Cortex of kidney (tissue), 1 donor: ENCODE measurements around the gene CCDC68.

Source experiments
- DNase-seq: peaks from one replicate; lab custom pipeline; 2025; lab: John Stamatoyannopoulos, UW

CCDC68 gene

DNA sequence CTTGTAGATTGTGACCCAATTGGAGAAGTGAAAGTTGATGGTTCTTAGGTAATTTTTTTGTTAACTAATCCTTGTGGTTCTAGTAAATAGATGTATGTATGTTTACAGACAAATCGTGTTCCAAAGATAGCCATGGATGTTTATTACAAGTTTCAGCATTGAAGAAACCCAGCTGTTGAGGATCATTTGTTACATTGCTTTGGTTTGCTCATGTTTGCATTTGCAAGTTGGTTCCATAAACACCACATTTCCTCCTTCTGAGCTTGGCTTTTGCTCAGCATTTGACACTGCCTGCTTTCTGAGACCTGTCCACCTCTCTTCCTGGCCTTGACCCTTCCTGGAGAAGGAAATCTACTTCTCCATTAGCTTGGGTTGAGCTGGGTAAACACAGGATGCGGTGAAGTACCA, 1.8 kb upstream of the CCDC68 start:
- DNase-seq, result no peak

- DNase-seq, result no peak
Measured at GRCh38 chr18:54960197-54960596, 936 bp upstream of the CCDC68 start.

GRCh38 chr18:54957996-54958395, 1.3 kb downstream of the CCDC68 start:
- no peak for DNase-seq

DNA sequence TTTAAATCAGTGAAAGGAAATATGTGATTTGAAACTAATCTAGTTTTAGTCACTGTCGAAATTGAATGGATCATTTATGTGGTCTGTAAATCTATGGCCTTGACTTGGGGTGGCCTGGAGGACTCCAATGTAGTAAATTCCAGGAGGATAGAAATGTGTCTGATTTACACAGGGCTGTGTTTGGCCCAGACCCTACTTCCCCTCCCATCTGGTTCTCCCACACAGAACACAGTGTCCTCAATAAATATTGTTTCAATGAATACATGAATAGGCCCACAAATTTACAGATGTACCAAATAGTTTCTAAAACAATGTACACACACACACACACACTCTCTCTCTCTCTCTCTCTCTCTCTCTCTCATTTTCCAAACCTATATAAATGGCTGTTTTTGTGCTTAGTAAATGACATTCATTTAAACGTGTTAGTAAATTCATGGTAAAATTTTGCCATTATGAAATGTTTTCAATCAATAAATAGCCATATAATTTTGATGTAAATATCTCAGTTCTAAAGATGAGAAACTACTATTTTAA, 1.9 kb downstream of the CCDC68 start:
- DNase-seq, result no peak

DNA sequence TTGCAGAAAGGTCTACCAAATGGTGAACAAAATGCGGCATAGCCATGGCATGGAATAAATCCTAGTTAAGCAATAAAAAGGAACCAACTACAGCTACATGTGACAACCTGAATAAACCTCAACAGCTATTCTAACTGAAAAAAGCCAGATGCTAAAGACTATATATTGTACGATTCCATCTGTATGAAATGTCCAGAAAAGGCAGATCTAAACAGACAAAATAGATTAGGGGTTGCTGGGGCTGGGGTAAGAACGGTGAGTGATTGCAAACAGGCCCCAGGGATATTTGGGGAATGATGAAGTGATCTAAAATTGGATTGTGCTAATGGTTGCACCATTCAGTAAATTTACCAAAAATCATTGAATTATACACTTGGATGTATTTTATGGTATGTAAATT, 2.8 kb downstream of the CCDC68 start:
- DNase-seq, result no peak

DNA sequence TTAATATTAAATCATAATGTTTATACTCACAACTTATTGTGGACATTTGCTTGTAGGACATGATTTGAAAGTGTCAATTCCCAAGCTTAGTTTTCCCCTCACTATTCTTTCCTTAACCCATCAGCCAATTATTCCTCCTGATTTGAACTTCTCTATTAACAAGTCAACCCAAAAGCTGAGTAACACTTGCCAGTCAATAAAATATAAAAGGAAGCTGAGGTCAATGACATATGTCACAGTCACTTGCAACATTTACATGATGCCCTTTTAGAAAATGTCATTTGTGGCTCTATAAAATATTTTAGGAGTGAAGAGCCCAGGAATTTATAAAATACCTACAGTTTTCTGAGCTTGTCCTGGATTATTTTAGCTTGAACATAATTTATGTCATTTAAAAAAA, 7.2 kb downstream of the CCDC68 start:
- DNase-seq, result no peak

GRCh38 chr18:54950221-54950620, 9.0 kb downstream of the CCDC68 start:
- no peak for DNase-seq

- DNase-seq, result no peak
Measured at GRCh38 chr18:54949588-54949987, 9.7 kb downstream of the CCDC68 start.

DNA sequence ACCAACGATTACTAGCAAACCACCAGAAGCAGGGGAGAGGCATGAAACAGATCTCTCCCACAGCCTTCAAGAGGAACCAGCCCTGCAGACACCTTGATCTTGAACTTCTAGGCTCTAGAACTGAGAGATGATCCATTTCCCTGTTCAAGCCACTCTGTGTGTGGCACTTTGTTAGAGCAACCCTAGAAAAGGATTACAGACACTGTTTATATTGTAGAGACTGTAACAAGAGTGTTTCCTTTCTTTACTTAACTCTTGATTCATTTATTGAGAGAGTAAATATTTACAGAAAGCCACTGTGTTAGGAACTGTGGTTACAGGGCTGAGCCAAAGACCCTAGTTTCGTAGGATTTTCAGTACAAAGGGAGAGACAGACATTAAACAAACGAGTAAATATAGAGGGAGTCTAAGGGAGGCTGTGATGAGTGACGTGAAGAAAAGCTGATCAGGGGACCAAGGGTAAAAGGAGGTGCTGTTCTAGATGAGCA, 10.9 kb downstream of the CCDC68 start:
- DNase-seq, result no peak

DNA sequence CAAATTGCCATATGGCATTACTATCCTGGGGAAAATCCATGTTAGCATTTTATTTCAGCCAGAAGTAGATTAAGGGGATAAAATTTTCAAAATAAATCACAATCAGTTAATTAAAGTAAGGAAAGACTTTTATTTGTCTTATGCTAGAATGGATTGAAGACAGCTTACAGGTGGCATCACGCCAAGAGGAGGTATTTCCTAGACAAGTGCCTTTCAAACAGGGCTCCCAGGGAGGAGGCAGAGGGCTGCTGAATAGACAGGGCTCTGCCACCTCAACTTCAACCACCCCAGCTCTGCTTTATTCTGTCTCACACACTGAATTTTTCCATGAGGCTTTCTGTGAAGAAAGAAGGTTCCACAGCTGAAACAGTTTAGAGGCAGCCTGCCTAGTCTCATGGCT, 12.2 kb downstream of the CCDC68 start:
- no peak for DNase-seq

DNA sequence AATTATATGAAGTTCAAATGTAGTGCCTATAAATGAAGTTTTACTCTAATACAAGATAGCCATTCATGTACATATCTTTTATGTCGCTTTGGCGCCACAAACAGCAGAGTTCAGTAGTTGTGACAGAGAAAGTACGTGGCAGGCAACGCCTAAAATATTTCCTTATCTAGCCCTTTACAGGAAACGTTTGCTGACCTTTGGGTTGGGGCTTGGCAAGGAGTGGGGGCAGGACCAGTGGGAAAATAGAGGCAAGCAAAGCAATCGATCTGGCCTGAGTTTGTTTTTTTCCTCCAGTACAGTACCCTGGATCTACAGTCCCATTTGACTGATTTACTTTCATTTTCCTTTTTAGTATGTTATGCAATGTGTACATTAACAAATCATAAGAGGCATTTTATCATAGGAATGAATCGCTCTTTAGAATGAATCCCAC, 13.1 kb downstream of the CCDC68 start:
- no peak for DNase-seq

DNA sequence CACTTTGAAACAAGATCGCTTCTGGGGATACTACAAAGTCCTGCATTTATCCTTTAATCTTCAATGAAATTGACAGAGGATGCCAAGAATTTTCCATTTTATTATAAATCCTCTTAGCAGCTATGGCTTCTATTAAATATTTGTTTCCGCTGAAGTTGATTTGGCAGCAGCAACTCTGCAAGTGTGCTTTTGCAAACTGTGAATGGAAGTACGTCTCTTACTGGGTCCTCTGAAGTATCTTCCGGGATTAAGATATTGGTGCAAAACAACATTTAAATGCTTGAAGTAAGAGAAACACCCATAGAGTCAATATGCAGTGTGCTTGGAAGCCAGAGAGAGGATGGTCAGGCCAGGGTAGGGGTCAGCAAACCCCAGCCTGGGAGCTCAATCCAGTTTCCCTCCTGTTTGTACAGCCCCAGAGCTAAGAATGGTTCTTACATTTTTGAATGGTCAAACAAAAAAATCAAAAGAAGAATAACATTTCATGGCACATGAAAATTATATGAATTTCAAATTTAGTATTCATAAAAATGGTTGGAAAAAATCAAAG, 13.6 kb downstream of the CCDC68 start:
- no peak for DNase-seq

DNA sequence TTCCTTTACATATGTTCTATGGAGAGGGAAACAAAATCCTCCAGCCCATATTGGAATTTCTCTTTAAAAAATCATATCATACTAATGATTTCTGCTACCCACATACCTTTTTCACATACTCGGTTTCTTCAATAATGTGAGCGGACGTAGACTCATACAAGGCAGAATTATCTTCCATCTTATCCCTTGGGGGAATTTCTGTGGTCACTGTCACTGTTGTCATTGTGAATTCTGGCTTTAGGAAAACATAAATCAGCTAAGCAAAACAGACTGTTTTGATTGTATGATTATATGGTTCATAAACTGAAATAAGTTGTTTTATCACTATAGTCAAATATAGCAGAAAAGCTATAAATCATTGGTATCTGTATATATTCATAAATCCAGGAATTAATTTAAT, 16.7 kb downstream of the CCDC68 start:
- no peak for DNase-seq

GRCh38 chr18:54942144-54942543, 17.1 kb downstream of the CCDC68 start:
- no peak for DNase-seq

DNA sequence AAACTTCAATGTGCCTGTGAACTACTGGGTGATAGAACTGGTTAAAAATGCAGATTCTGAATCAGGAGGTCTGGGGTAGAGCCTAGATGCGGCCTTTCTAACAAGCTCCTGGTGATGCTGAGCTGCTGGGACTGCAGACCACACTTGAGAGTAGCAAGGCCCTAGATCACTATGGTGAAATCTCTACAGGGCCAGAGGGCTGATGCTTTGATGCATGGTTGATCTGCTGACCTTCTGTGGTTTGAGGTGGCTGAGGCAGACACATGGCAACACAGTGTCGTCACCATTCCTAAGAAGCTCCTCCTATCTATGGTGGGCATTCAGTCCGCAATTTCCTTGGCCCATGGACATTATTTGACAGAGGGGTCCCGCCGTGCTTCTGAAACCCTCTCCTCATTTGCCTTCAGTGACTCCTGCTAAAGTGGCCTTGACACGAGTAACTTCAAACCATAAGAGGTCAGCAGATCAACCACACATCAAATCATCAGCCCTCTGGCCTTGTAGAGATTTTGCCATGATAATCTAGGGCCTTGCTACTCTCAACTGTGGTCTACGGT, 19.8 kb downstream of the CCDC68 start:
- DNase-seq, result no peak

- no peak for DNase-seq
Measured at GRCh38 chr18:54938506-54938905, 20.8 kb downstream of the CCDC68 start.

- DNase-seq, result no peak
Measured at GRCh38 chr18:54932472-54932871, 26.8 kb downstream of the CCDC68 start.

DNA sequence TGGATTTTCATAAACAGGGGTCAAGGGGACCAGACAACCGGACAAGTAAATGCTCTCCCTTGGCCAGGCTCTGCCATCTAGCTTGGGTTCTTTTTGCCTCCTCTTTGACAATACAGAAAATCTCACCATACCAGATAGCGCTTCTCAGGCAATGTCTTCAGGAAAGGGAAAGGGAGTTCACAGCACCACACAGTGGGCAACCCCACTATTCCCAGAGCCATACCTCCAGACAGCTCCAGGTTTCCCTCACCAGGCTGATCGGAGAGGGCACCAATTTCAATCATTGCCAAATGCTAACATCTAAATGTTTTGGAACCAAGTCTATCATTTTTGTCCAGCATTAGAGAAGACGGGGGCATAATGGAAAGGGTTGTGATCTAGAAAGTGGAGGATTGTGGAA, 28.1 kb downstream of the CCDC68 start:
- no peak for DNase-seq

DNA sequence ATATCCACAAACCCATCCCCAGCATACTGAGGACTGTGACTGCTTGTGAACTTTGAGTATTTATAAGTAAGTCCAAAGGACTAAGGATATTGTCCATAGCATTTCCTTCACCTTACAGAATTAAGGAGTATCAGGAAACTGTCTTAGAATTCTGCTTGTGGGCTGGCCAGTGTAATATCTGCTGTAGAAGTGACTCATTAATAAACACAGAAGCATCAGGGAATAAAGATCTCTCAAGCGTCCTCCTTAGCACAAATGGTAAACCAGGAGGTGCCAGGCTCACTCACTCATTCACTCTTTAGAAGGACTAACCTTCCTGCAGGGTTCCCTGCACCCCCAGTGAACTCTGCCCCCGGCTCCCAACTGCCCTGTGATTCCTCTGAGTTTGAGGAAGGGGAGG, 31.0 kb downstream of the CCDC68 start:
- no peak for DNase-seq

- no peak for DNase-seq
Measured at GRCh38 chr18:54926593-54927325, 32.5 kb downstream of the CCDC68 start.

- DNase-seq, result no peak
Measured at GRCh38 chr18:54924948-54925347, 34.3 kb downstream of the CCDC68 start.

DNA sequence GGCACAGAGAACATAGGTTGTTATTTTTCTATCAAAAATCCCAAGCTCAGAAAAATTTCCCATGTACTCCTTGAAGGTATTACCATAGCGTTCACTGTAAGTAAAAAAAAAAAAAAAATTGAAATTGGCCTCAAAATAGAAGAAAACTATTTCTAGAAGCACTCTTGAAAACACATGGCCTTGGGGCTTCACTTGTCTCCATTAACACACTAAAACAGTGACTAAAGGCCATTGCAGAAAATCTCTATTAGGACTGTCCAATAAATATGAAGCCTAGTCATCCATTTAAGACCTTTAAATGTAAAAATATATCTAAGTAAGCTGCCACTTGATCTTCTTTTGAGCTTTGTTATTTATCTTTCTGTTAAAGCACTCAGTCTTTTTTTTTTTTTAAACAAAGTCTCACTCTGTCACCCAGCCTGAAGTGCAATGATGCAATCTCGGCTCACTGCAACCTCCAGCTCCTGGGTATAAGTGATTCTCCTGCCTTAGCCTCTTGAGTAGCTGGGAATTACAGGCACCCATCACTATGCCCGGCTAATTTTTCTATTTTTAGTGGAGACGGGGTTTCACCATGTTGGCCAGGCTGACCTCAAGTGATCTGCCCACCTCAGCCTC, 35.8 kb downstream of the CCDC68 start:
- no peak for DNase-seq

DNA sequence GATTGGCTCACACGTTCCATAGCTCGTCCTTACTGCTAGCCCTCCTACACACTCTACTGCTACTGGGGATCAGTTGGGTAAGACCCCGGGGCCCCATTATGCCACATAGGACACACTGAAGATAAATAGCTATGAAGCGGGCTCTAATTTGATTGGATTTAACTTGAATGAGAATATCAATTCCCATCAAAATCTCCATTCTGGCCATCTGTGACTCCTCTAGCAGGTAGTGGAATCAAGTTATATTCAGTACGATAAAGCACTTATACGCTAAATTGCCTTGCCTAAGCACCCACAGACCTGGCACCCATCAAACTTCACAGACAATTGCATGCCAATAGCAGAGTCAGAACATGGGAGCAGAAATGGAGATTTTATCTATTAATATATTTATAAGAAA, 39.8 kb downstream of the CCDC68 start:
- no peak for DNase-seq
